PFSK-1 (cell line): ENCODE results near the gene PIM3.

Source experiments
- FOXP2 ChIP-seq: optimal IDR thresholded peaks from 2 replicates; pipeline ENCODE3; 2011; ENCODE audit warnings: borderline replicate concordance, control low read depth, inconsistent platforms; ENCODE audit not compliant: insufficient read depth; ENCODE audit errors: extremely low read length, extremely low read depth
- POLR2AphosphoS5 ChIP-seq: IDR thresholded peaks from 2 replicates; pipeline ENCODE4 v1.6.1; 2012; ENCODE audit warnings: low read depth, mild to moderate bottlenecking, control low read depth, low read length, moderate library complexity
- REST ChIP-seq, 2 experiments: IDR thresholded peaks; 2 replicates each; pipeline versions ENCODE4 v1.6.1 to v1.8.0; 2011 to 2012; ENCODE audit warnings: low read depth in 2 of 2, low read length in 2 of 2, control low read depth in 1 of 2, inconsistent platforms in 1 of 2, mild to moderate bottlenecking in 1 of 2, moderate library complexity in 1 of 2; ENCODE audit not compliant: insufficient read depth in 1 of 2
- SIN3A ChIP-seq: IDR thresholded peaks from 2 replicates; pipeline ENCODE4 v1.6.1; 2012; ENCODE audit warnings: mild to moderate bottlenecking, low read length, moderate library complexity, borderline replicate concordance; ENCODE audit not compliant: insufficient read depth
- TAF1 ChIP-seq: IDR thresholded peaks from 2 replicates; pipeline ENCODE4 v1.6.1; 2012; ENCODE audit warnings: low read length, control low read depth, borderline replicate concordance; ENCODE audit not compliant: insufficient read depth

PIM3 gene

DNA sequence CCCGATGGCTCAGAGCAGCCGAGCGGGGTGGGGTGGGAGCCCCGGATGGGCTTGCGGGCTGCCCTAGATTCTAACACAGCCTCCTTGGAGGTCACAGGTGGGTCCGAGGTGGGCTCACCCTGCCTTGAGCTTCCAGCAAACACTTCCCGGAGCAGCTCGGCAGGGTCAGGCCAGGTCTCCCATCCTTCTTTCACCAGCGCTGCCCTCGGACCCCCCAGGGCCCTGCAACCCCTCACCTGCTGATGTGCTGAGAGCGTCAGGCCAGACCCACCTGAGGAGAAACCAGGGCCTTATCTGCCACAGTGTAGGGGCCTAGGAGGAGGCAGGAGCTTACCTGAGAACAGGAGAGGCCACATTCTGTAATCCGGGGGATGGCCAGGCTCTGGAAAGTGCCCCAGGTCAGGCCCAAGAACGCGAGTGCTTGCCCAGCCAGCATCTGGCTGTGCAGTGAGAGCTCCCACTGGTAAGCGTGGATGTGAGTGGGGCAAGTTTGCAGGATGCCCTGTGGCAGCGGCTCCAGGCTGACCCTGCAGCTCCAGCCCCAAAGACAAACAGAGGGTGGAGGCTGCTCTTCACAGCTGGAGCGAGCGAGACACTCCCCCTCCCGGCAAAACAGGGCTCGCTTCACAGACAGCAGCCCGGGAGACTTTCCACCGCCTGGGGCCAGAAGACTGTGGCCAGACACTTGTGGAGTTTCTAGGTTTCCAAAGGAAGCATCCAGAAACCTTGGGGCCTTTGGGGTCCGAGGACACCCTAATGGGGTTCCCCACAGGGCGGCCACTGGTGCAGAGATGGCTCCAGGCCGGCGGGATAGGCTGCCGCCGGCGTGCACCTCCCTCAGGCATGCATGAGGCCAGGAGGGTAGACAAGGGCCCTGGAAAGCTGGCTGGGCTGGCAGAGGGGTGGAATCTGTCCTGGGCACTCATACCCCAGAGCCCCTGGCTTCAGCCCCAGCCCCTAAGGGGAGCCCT lies 51.9 kb downstream of the PIM3 start, which contains the start of gene IL17REL:
Gene IL17REL (minus strand): TSS at position 555 of the 971 bp plus-strand sequence. CDS start 119 bp downstream, at position 436.
- TF ChIP-seq FOXP2 = no peak
- no peak for TF ChIP-seq REST (IDR thresholded peaks at IDR 0.05; ENCODE audit: insufficient read depth in 1 of 2, low read depth in 2 of 2, low read length in 2 of 2)
- no peak for TF ChIP-seq TAF1
- no peak for TF ChIP-seq POLR2AphosphoS5
- no peak for TF ChIP-seq SIN3A
